HG03108 (cell line): ENCODE results near the gene BANP.

Experiments used
- ATAC-seq: cut with Tn5 transposase; IDR thresholded peaks from one replicate; pipeline ENCODE4 v1.9.1; 2021; ENCODE audit warnings: moderate library complexity; ENCODE audit not compliant: unreplicated experiment

The BANP gene

DNA sequence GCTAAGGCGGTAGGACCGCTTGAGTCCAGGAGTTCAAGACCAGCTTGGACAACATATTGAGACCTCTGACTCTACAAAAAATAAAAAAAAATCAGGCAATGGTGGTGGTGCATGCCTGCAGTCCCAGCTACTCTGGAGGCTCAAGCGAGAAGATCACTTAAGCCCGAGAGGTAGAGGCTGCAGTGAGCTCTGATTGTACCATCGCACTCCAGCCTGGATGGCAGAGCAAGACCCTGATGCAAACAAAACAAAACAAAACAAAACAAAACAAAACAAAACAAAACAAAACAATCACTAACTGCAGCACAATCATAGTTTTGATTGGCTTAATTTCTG lies 2.5 kb upstream of the BANP start:
- no peak for ATAC-seq

DNA sequence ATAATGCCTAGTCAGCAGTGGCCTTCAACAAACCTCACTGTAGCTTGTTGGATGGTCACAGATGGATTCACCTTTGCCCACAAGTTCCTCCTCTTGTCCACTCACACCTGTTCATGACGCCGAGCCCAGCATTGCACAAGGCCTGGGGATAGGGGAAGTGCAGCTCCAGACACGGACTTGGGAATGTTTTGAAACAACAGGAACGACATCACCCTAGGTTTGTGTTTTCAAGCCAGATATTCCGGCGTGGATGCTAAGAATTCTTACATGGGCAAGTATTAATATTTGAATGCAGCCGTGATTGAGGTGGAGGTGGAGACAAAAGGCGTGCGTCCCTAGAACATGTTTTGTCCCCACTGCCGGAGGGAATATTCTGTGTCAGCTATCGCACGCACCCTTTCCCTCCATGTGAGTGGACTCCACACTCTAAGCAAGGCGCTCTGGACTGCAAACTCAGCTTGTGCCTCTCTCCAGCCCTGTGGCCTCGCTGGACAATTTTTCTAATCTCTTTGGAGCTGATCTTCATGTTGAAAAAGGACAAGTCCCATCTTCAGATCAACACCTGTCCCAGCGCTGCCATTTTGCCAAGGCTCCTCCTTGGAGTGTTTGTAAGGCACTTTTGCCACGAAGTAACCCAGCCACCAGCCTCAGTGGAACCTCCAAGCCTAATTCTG lies 2.0 kb upstream of the BANP start:
- ATAC-seq = no peak

DNA sequence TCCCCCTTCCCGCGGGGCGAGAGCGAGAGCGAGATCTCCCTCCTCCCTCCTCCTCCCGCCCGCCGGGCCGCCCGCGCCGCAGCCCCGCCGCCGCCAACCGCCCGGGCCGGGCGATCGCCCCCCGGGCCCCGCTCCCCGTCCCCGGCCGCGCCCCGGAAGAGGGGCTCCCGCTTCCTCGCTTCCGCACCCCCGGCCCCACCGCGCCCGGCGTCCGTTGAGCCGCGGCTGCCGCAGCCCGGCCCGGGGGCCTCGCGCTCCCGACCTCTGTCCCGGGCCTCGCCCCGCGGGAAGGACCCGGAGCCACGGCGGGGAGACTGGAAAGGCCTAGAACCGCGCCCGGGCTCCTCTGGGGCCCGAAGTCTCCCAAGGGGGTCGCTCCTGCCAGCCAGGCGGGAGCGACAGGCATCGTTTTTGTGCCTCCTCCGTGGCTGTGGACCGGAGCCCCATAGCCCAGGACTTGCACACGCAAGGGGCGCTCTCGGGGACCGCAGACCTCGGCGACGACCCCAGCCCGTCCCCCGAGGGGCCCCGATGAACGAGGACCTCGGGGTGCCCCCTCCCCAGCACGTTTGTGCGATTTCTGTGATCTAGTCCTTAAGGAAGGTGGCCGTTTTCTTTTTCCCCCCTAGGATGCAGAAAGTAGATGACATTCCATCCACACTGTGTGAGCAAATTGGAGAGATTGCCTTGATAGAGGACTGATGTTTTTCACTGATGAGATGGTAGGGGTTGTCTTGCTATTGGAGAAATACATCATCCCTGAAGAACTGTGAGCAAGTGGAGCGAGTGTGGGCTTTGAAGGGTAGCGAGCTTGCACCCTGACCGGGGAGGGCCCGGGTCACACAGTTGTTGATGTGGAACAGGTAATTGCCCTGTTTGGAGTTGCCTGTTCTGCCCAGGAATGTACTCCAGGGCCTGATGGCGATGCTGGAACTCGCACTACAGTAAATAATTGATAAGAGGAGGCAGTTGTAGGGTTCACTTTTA lies 611 bp downstream of the BANP start:
- ATAC-seq = peak; percentile 2

DNA sequence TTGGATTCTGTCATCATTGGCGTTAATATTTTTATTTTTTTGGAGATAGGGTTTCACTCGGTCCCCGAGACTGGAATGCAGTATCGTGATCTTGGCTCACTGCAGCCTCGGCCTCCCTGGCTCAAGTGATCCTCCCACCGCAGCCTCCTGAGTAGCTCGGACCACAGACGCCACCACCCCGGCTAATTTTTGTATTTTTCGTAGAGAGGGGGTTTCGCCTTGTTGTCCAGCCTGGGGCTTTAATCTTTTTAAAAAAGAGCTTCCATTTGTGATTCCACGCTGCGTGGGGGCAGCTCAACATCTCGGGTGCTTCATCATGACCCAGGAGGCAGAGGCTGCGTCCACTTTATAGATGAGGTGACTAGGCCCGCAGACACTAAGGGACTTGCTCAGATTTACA lies 1.5 kb downstream of the BANP start:
- no peak for ATAC-seq

- no peak for ATAC-seq
Observed at GRCh38 chr16:87953308-87954215, 2.3 kb downstream of the BANP start.

- no peak for ATAC-seq
Observed at GRCh38 chr16:87954361-87954760, 3.1 kb downstream of the BANP start.

GRCh38 chr16:87954826-87955225 lies 3.6 kb downstream of the BANP start:
- ATAC-seq = no peak

DNA sequence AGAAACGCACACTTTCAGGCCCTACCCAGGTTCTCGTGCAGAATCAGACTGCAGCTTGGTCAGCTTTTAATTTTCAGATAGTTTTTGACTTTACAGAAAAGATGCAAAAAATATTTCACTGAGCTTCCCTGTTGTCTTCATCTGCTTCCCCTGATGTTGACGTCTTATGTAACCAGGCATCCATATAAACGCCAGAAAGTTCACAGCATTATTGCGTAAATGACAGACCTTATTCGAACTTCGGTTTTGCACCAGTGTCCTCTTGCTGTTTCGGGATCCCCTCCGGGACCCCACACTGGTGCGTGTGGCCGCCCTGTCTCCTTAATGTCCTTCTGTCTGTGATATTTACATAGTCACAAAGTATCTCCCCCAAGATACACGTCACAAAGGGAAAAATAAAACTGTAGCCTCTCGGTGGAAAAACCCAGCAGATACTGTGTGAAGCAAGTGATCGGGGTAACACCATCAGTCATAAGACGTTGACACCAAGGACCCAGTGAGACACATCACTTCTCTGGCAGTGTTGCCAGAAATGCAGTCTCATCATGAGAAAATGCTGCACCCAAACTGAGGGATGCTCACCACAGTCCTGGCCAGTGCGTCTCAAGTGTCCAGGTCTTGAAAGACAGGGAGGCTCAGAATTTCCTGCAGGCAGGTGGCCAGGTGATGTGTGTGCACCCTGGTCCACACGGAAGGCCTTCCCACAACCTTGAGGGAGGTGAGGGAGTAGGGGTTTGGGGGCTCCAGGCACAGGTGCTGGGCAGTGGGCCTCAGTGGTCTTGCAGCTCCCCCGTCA lies 4.3 kb downstream of the BANP start:
- ATAC-seq = no peak

DNA sequence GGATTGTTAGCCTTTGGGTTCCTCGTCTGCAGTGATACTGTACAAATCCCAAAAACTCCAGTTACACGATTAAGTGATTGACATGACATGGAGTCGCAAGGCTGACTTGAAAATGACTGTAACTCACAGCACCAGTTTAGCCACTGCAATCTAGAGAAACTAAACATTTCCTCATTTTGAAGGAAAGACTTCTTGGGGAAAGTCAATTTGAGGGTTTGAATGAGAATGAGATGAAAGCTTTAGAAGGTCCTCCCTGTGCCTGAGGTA lies 4.8 kb downstream of the BANP start:
- ATAC-seq = no peak

DNA sequence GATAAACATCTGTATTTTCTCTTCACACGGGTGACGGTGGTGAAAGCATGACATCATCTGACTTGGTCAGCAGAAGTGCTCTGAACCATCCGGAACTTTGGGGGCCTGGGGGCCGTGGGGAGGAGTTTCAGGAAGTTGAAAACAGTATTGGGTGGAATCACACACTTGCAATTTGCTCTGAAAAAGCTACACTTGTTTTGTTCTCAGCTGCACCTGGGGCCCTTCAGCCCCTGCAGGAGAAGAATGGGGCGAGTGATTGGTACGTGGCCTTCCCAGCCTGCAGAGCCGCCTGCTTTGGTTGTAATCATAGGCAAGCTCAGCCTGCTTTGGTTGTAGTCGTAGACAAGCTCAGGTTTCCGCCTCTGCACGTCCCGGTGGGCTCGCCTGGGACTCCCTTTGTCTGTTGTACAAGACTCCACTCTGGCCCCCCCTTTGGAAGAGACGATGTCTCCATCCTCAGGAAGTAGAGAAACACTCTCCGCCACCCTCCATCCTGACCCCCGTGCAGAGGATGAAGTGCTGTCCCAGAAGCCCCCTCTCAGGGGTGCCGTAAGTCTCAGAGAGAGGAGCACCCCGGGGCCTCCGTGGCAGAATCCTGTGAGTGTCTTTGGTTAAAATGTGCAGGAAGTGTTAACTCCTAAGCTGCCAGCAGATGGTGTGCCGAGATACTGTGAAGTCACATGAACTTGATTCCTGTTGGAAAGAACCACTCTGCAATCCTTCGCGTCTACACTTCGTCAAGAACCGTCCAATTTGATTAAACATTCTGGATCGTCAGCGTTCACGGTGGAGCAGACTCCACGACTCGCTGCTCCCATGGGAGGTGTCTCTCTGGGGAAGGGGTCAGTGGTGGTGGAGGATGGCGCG lies 5.4 kb downstream of the BANP start:
- peak; percentile 29 for ATAC-seq

GRCh38 chr16:87957296-87958094 lies 6.3 kb downstream of the BANP start:
- no peak for ATAC-seq

DNA sequence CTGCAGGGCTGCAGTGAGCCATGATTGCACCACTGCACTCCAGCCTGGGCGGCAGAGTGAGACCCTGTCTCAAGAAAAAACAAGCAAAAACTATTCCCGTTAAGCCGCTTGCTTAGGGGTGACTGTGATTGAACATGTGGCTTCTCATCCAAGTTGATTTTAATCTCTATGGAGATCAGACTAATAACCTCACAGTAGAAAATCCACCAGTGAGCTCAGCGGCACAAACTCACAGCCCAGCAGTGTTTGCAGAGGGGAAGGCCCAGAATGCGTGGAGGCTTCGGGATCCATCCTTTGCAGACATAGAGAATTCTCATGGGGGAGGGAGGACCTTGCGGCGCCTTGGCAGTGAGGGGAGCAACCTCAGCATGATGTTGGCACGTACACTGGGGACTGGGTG lies 7.4 kb downstream of the BANP start:
- ATAC-seq = no peak

- ATAC-seq = no peak
Observed at GRCh38 chr16:87959391-87959990, 8.3 kb downstream of the BANP start.

DNA sequence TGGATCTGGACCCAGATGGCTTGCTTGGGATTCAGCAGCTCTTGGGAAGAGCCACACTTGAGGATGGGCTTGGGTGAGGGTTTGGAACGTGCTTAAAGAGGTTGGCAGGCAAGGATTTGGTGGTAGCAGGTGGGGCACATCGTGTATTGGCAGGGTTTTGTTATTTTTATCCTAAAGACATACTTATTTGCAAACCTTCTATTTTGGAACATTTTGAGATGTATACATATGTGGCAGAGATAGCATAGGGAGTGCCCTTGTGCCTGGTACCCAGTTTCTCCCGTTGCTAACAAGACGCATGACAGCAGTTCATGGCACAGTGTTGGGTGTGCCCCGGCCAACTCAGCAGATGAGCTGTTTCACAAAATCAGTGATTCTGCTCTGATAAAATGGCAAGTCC lies 9.1 kb downstream of the BANP start:
- no peak for ATAC-seq

DNA sequence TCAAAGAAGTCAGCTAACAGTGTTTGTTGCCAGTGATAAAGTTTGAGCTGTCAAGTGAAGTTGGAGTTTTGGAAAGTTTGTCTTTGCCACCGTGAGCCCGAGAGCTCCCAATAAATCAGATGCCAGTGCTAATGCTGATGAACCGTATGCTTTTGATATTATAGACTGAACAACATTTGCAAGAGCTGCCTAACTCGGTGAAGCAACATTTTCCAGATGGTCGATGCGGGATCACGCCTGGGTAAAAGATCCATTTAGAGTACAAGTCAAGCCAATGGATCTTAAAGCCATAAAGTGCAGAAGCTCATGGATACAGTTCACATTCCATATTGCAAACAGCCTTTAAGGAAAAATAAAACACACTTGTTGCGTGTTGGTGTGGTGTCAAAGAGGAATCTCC lies 9.6 kb downstream of the BANP start:
- no peak for ATAC-seq

- ATAC-seq = no peak
Observed at GRCh38 chr16:87961623-87962022, 10.4 kb downstream of the BANP start.

- ATAC-seq = no peak
Observed at GRCh38 chr16:87963400-87963799, 12.2 kb downstream of the BANP start.

DNA sequence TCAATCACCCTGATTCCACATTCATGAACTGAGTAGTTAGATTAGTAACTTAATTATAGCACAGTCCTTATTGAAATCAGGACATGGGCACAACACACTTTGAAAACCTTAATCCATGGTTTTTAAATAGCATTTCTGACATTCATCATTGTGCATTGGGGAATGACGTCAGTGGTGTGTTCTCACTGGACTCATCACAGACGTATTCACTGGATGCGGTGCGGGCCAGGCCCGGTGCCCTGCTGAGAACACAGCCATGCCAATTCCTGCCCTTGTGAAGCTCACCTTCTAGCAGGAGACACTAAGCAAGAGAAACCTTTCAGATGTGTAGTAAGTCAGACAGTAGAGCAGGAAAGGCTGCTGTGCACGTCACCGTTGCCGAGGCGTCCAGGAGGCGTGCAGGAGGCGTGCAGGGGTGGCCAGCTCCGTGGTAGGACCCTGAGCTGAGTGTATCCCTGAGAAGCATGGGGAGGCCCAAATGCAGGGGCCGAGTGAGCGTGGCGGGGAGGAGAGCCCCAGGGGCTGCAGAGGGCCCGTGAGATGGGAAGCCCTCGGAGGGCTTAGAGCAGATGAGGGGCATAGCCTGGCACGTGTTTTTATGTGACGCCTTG lies 12.9 kb downstream of the BANP start:
- ATAC-seq = no peak
